GM19099 (cell line): ENCODE measurements around the gene ADAMTS15.

Experiments used
- POLR2A ChIP-seq: IDR thresholded peaks from 3 replicates; pipeline ENCODE4 v1.6.1; 2011; ENCODE audit warnings: low read depth; ENCODE audit not compliant: insufficient read length; ENCODE audit errors: extremely low read depth

ADAMTS15 gene

DNA sequence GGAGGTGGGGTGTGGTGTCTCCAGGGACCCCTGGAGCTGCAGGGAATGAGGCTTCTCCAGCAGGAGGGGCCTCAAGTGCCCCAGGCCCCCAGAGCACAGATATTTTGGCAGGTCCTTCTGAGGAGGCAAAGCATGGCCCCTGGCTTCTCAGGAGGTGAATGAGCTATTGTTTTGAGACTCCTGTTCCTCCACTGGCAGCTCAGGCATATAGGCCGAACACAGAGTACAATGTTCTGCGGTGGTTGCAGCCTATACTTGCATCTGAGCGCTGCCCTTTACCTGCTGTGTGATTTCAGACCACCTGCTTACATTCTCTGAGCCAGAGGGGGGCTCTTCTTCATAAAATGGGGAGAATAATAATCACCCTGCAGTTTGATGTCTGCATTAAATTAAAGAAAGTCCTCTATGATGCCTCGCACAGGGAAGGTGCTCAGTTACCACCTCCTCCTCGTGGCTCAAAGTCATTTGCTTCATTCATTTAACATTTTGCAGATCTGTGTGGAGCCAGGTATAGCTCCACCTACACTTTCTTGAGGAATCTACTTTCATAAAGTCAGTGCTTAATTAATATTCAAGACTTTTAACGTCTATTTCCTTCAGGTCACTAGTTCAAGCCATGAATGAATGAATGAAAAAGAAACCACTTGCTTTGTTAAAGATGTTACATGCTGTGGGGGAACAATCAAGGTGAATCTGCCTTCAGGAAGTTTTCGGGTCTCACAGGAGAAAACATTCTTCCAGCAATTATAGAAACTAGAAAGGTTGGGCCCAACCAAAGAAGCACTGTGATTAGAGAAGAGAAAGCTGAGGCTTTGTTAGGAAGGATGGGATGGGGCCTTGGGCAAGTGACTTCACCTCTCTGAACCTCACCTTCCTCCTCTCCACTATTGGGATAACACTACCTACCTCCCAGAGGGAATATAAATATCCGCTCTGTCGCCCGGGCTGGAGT, 68.4 kb downstream of the ADAMTS15 start:
- no peak for TF ChIP-seq POLR2A

DNA sequence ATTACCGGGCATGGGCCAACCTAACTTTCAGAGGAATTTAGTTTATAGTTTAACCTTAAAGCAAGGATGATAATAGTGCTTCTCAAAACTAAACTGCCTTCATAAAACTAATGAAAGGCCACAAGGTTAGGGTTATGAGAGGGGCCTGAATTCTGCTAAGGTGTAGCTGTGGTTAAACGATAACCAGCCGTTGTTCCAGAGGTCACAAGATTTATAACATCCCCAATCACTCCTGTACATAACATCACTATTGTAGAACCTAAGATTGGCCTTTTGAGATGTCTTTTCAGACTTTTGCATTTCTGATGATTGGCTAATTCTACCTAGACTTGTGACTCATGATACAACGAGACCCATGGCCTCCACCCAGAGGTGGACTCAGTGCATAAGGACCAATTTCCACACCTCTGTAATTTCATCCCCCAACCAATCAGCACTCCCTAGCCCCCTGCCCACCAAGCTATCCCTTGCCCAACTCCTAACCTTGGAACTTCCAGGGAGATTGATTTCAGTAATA, 69.8 kb downstream of the ADAMTS15 start:
- TF ChIP-seq POLR2A = no peak

GRCh38 chr11:130519128-130519932, 70.9 kb downstream of the ADAMTS15 start:
- TF ChIP-seq POLR2A = no peak

DNA sequence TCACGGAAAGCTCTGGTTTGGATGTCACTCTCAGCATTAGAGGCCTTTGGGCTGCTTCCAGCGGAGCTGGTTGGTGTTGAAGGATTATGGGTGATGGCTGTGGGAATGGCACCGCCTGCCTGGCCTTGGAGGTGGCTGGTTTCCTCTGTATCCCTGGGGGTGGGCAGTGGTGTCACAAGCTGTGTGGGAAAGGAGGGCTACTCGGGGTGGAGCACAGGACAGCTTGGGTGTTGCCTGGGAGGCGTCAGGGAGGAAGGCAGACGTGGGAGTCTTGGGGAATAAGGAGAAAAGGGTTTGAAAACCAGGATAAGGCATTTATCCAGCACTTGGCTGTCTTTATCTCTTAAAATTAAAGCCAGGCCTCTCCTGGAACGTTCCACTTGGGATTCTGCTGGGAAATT, 71.8 kb downstream of the ADAMTS15 start:
- TF ChIP-seq POLR2A = no peak

GRCh38 chr11:130522284-130522961, 74.0 kb downstream of the ADAMTS15 start:
- TF ChIP-seq POLR2A = no peak

GRCh38 chr11:130523166-130523565, 74.7 kb downstream of the ADAMTS15 start:
- no peak for TF ChIP-seq POLR2A

DNA sequence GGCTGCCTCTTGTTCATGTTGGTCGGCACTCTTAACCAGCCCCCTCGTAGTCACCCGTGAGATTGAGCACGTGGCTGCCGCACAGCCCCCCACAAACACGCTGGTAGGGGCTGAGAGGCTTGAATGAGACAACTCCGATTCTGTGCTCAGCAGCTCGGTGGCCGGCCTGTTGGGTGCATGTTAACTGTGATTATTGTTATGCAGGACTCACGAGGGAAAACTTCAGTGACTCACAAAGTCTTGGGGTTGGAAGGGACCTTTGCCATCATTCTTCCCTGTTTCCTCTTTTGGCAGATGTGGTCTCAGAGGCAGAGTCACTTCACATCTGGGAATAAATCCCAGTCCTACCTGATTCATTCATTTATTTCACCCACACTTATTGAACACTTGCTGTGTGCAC, 75.2 kb downstream of the ADAMTS15 start:
- no peak for TF ChIP-seq POLR2A

DNA sequence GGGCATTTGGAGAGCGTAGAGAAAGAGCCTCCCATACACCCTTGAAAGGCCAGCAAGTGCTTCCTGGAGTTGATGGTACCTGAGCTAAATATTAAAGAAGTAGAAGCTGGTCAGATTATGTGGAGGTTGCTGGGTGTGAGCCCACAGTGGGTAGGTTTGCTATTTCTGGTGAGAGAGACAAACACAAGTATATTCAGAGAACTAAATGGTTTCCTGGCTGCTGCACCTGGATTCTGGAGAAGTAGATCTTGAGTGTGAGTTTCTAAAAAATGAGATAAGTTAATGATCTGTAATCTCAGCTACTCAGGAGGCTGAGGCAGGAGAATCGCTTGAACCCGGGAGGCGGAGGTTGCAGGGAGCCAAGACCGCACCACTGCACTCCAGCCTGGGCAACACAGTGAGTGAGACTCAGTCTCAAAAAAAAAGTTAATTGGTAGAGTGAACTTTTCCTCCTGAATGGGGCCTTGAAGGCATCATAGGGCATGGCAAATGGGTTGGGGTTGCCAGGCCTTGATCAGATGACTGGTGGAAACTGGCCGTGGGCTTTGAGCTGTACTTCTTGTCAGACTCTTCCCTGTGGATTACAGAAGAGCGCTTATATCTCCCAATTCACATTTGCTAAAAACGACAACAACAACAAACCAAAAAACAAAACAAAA, 75.8 kb downstream of the ADAMTS15 start:
- TF ChIP-seq POLR2A = no peak

DNA sequence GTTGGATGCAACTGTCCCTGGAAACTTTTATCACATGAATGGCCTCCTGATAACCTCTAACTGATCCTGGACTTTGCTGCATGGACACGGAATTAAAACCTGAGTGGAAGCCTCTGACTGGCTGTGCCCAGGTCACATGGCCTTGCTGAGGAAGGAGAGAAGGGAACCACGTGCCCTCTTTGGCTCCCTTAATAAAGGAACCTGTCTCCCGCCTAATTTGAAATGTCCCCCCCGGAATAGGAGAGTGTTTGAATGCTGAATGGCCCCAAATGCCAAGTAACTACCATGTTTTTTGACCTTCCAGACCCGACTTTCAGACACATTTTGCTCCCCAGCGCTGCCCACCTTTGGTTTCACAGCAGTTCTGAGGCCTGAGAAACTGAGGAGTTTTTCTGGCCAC, 76.9 kb downstream of the ADAMTS15 start:
- TF ChIP-seq POLR2A = no peak
